ENCODE data around the gene TSGA10IP.

The TSGA10IP gene

DNA sequence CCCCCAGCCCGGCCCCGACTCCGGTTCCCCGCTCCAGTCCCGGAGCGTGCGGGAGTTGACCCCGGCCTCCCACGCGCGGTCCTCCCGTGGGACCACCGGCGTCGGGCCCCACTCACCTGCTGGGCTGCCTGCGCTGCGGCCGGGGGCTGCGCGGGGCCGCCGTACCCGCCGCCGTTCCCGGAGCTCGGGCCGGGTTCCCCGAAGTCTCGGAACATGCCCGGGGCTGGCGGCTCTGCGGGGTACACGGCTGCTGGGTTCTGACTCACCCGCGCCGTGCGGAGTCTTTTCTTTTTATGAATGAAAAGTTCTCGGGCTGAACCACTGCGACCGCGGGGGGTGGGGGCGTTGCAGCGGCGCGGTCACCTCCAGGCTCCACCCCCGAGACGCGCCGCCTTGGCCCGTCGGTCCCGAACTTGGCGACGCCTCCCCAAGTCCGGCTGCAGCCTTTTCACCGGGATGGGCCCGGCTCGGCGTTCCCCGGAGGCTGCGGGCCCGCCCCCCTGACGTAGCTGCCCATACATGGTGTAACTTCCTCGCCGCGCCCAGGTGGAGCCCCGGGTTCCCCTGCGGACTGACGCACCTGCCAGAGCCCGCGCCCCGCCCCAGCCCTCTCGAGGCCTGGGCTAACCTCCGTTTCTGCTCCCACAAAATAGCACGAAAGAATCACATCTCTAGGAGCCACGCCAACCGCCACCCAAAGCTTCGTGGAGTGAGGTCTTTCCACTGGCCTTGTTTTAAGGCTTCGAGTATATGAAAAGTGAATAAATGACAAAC is 45.0 kb upstream of the TSGA10IP start, which contains the start of gene FOSL1:
Gene FOSL1 (minus strand): TSS at position 264 of the 774 bp plus-strand sequence. CDS start 49 bp downstream, at position 215.
- Histone ChIP-seq H3K9me3 (ENCODE audit: insufficient read depth, low read depth, low read length) (no peaks in the 10 kb centered on the region), H3K79me2 (ENCODE audit: insufficient read depth, low read length) (no peaks in the 10 kb centered on the region), H3K4me1 (ENCODE audit: insufficient read depth, low read length, poor library complexity, severe bottlenecking) (peaks cover 7% of the 10 kb centered on the region), H3K36me3 (ENCODE audit: insufficient read depth, low read length) (no peaks in the 10 kb centered on the region), H3F3A (ENCODE audit: low read depth) (no peaks in the 10 kb centered on the region), H3K9ac (ENCODE audit: low read depth, low read length, poor library complexity, severe bottlenecking) (no peak within 1 kb of the TSS), H3K4me3 (ENCODE audit: low read length, poor library complexity, severe bottlenecking) (peak within 1 kb of the TSS; percentile 57), H2AFZ (ENCODE audit: low read length) (peak within 1 kb of the TSS; percentile 53; the same call in 1 of the 2 replicates), H4K20me1 (ENCODE audit: insufficient read depth, low read length, poor library complexity, severe bottlenecking) (no peaks in the 10 kb centered on the region), H3K27me3 (ENCODE audit: insufficient read depth, low read length, poor library complexity, severe bottlenecking) (no peaks in the 10 kb centered on the region), H3K9me2 (replicated peaks; ENCODE audit: low read depth, low read length) (no peaks in the 10 kb centered on the region), H3K4me2 (ENCODE audit: low read depth, low read length, poor library complexity, severe bottlenecking) (peak within 1 kb of the TSS; percentile 69)
- no peak for TF ChIP-seq EZH2phosphoT487 (IDR thresholded peaks at IDR 0.05; ENCODE audit: borderline replicate concordance)
- TF ChIP-seq, protein P1, sequence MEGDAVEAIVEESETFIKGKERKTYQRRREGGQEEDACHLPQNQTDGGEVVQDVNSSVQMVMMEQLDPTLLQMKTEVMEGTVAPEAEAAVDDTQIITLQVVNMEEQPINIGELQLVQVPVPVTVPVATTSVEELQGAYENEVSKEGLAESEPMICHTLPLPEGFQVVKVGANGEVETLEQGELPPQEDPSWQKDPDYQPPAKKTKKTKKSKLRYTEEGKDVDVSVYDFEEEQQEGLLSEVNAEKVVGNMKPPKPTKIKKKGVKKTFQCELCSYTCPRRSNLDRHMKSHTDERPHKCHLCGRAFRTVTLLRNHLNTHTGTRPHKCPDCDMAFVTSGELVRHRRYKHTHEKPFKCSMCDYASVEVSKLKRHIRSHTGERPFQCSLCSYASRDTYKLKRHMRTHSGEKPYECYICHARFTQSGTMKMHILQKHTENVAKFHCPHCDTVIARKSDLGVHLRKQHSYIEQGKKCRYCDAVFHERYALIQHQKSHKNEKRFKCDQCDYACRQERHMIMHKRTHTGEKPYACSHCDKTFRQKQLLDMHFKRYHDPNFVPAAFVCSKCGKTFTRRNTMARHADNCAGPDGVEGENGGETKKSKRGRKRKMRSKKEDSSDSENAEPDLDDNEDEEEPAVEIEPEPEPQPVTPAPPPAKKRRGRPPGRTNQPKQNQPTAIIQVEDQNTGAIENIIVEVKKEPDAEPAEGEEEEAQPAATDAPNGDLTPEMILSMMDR (conservative IDR thresholded peaks at IDR 0.05; ENCODE audit: low read length) = no peak

DNA sequence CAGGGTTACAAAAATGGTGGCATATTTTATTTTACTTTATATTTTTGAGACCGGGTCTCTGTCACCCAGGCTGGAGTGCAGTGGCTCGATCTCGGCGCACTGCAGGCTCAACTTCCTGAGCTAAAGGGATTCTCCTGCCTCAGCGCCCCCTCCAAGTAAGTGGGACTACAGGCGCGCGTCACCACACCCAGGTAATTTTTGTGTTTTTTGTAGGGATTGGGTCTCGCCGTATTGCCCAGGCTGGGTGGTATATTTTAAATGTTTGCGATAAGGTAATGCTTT is 44.4 kb upstream of the TSGA10IP start:
- H4K20me1 ChIP-seq (ENCODE audit: insufficient read depth, low read length, poor library complexity, severe bottlenecking) = no peaks in the 10 kb centered on the region
- no peaks in the 10 kb centered on the region for H3K9me3 ChIP-seq (ENCODE audit: insufficient read depth, low read depth, low read length)
- H2AFZ ChIP-seq (ENCODE audit: low read length) = 0 out of 2 replicates have a peak overlapping the region, but pooled peaks have one; percentile 53
- peaks cover 7% of the 10 kb centered on the region for H3K4me1 ChIP-seq (ENCODE audit: insufficient read depth, low read length, poor library complexity, severe bottlenecking)
- TF ChIP-seq EZH2phosphoT487 (IDR thresholded peaks at IDR 0.05; ENCODE audit: borderline replicate concordance) = no peak
- TF ChIP-seq, protein P1 (conservative IDR thresholded peaks at IDR 0.05; ENCODE audit: low read length) = no peak
- H3K27me3 ChIP-seq (ENCODE audit: insufficient read depth, low read length, poor library complexity, severe bottlenecking) = no peaks in the 10 kb centered on the region
- H3K4me3 ChIP-seq (ENCODE audit: low read length, poor library complexity, severe bottlenecking) = no peak overlapping the region
- H3K36me3 ChIP-seq (ENCODE audit: insufficient read depth, low read length) = no peaks in the 10 kb centered on the region
- peak overlapping the region; percentile 69 for H3K4me2 ChIP-seq (ENCODE audit: low read depth, low read length, poor library complexity, severe bottlenecking)
- H3K79me2 ChIP-seq (ENCODE audit: insufficient read depth, low read length) = no peaks in the 10 kb centered on the region
- H3K9ac ChIP-seq (ENCODE audit: low read depth, low read length, poor library complexity, severe bottlenecking) = no peak overlapping the region
- H3K9me2 ChIP-seq (replicated peaks; ENCODE audit: low read depth, low read length) = no peaks in the 10 kb centered on the region
- H3F3A ChIP-seq (ENCODE audit: low read depth) = no peaks in the 10 kb centered on the region

DNA sequence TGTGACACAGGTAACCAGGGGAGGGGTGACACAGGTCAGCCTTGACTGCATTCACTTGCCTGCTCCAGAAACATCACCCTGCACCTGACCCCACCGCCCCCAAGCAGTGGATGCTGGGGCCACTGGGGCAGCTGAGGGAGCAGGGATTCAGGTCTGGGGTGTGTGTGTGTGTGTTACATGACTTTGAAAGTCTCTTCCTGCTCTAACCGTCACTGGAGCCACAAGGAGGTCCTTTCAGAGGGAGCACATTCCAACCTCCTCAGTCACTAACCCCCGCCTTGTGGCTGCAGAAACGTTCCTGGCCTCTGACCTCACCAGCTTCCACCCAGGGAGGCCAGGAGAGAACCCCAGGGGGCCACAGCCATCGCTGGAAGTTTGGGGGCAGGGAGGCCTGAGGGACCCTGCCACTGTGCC is 42.2 kb upstream of the TSGA10IP start:
- TF ChIP-seq, protein P1 (conservative IDR thresholded peaks at IDR 0.05; ENCODE audit: low read length) = no peak
- TF ChIP-seq EZH2phosphoT487 (IDR thresholded peaks at IDR 0.05; ENCODE audit: borderline replicate concordance) = no peak
- no peaks in the 10 kb centered on the region for H3K79me2 ChIP-seq (ENCODE audit: insufficient read depth, low read length)
- H3K27me3 ChIP-seq (ENCODE audit: insufficient read depth, low read length, poor library complexity, severe bottlenecking) = no peaks in the 10 kb centered on the region
- peaks cover 7% of the 10 kb centered on the region for H3K4me1 ChIP-seq (ENCODE audit: insufficient read depth, low read length, poor library complexity, severe bottlenecking)
- peak overlapping the region; percentile 35 for H3K9ac ChIP-seq (ENCODE audit: low read depth, low read length, poor library complexity, severe bottlenecking)
- H3K9me2 ChIP-seq (replicated peaks; ENCODE audit: low read depth, low read length) = no peaks in the 10 kb centered on the region
- H3F3A ChIP-seq (ENCODE audit: low read depth) = no peaks in the 10 kb centered on the region
- no peaks in the 10 kb centered on the region for H4K20me1 ChIP-seq (ENCODE audit: insufficient read depth, low read length, poor library complexity, severe bottlenecking)
- H3K9me3 ChIP-seq (ENCODE audit: insufficient read depth, low read depth, low read length) = no peaks in the 10 kb centered on the region
- H3K36me3 ChIP-seq (ENCODE audit: insufficient read depth, low read length) = no peaks in the 10 kb centered on the region
- H3K4me2 ChIP-seq (ENCODE audit: low read depth, low read length, poor library complexity, severe bottlenecking) = no peak overlapping the region
- peak overlapping the region; percentile 66; the same call in 1 of the 2 replicates for H2AFZ ChIP-seq (ENCODE audit: low read length)
- H3K4me3 ChIP-seq (ENCODE audit: low read length, poor library complexity, severe bottlenecking) = no peak overlapping the region
